CD4-positive, alpha-beta T cell (primary cell): ENCODE results near the gene LANCL1. TPM values are rescaled to one million over a fixed set of nuclear protein-coding genes. Genes with fewer than 3 reads are reported as not detected.

ENCODE experiments used
- ATAC-seq: fragments of 200-7000 bp; cut with Tn5 transposase; one replicate; pipeline ENCODE4 v1.10.0; 2022; ENCODE audit warnings: mild to moderate bottlenecking; ENCODE audit not compliant: poor library complexity
- CTCF ChIA-PET: fragments of 350-600 bp; sonication (Branson Sonifier 250); formaldehyde crosslinking; loops from one replicate; lab custom pipeline; 2021; ENCODE audit warnings: antibody characterized with exemption, inconsistent platforms; lab: Charles Lee
- POLR2A ChIA-PET: fragments of 350-600 bp; sonication (Branson Sonifier 250); formaldehyde crosslinking; loops from one replicate; lab custom pipeline; 2021; ENCODE audit warnings: antibody characterized with exemption, inconsistent platforms; lab: Charles Lee
- DNase-seq, 14 experiments: peaks; one replicate each; pipeline ENCODE4 v3.0.0-alpha.2; 2013 to 2020; ENCODE audit warnings: mixed read lengths in 2 of 14
- H3K27ac ChIP-seq, 2 donors: one replicate each; pipeline versions ENCODE4 v1.5.1 to v1.7.0; 2013; ENCODE audit warnings: low read length in 2 of 2, low read depth in 1 of 2, mild to moderate bottlenecking in 1 of 2
- H3K27me3 ChIP-seq, 2 experiments: 1 replicate in 1 of 2; 2 replicates in 1 of 2; pipeline versions ENCODE4 v1.6.1 to v1.7.0; 2013; ENCODE audit warnings: low read length in 2 of 2, control low read depth in 1 of 2, mild to moderate bottlenecking in 1 of 2, moderate library complexity in 1 of 2; ENCODE audit not compliant: insufficient read depth in 2 of 2, control insufficient read depth in 1 of 2
- H3K36me3 ChIP-seq: one replicate; pipeline ENCODE4 v1.6.1; 2013; ENCODE audit warnings: low read length, control low read depth; ENCODE audit not compliant: insufficient read depth
- H3K4me1 ChIP-seq: one replicate; pipeline ENCODE4 v1.6.1; 2013; ENCODE audit warnings: low read length, control low read depth; ENCODE audit not compliant: insufficient read depth
- H3K4me3 ChIP-seq: one replicate; pipeline ENCODE4 v1.5.1; 2013; ENCODE audit warnings: mild to moderate bottlenecking, low read length, moderate library complexity
- H3K9me3 ChIP-seq, 2 experiments: 1 replicate in 1 of 2; 2 replicates in 1 of 2; pipeline versions ENCODE4 v1.6.1 to v1.7.0; 2013; ENCODE audit warnings: low read length in 2 of 2, mild to moderate bottlenecking in 2 of 2, control low read depth in 1 of 2, moderate library complexity in 1 of 2; ENCODE audit not compliant: control insufficient read depth in 1 of 2, insufficient read depth in 1 of 2
- H3K27ac Mint-ChIP-seq: one replicate; pipeline ENCODE4 v1.8.0; 2020; ENCODE audit warnings: mixed read lengths
- H3K27me3 Mint-ChIP-seq: one replicate; pipeline ENCODE4 v1.8.0; 2021; ENCODE audit warnings: mixed read lengths
- H3K36me3 Mint-ChIP-seq: one replicate; pipeline ENCODE4 v1.8.0; 2021; ENCODE audit warnings: low read depth, mixed read lengths
- H3K4me1 Mint-ChIP-seq: one replicate; pipeline ENCODE4 v1.8.0; 2021; ENCODE audit warnings: low read depth, mixed read lengths
- H3K4me3 Mint-ChIP-seq: one replicate; pipeline ENCODE4 v1.8.0; 2020; ENCODE audit warnings: mild to moderate bottlenecking, mixed read lengths
- H3K9me3 Mint-ChIP-seq: one replicate; pipeline ENCODE4 v1.8.0; 2020; ENCODE audit warnings: mixed read lengths
- intact Hi-C, 2 experiments: fragments of 100-400 bp; cut with DNase I in 1 of 2; cut with micrococcal nuclease in 1 of 2; formaldehyde crosslinking; loops; one replicate each; pipeline versions ENCODE4 v1.15.1 to v1.9.0; 2023 to 2025; cut with DNase I, micrococcal nuclease
- total RNA-seq, 174 experiments: library from RNA in 2 of 174; stranded (reverse) in 2 of 174; gene quantifications; one replicate each; pipeline ENCODE4 v1.2.3 and lab custom pipeline; 2021 to 2026
- TF ChIP-seq, protein P1 (sequence below): fragments of 200-600 bp; IDR thresholded peaks from one replicate; pipeline ENCODE4 v1.8.0; 2022; ENCODE audit warnings: antibody characterized with exemption, mild to moderate bottlenecking

The LANCL1 gene
- total RNA-seq, 2 experiments from 2014 or later, result 22.4 to 23.3 TPM

DNA sequence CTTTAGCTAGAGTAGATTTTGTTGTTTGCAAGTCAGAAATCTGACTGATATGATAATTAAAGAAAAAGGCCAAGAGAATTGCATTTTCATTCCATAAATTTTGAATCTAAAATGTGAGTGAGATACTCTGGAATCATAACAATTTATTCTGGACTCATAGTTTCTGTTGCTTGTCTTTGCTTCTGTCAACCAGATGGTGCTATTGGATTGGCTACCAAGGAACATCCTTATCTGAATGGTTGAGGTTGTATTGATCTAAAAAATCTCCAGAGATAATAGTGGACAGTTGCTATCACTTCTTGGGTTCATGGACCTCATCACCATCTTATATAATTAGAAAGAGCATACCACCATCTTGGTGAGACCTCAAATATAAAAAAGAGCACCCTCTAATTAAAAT is 45.8 kb upstream of the LANCL1 start:
- no peak for ATAC-seq
- no peak overlapping the region for H3K27ac Mint-ChIP-seq

DNA sequence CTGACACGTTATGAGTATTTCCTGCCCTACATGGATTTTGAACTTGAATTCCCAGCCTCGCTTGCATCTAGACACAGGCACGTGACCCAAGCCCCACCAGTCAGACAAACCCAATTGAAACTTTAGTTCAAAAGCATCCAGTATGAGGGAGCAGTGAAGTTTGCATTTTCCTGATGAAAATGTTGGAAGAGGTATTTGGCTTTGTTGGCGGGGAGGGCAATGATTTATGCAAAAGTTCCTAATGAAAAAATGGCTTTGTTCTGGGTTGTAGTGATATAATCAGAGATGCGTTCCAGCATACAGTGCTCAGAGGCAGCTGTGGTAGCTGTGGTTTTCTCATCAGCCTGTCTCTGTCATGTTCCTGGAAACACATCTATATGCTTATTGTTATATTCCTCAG is 43.0 kb upstream of the LANCL1 start:
- no peak for ATAC-seq

More for the DNA sequence above, 45.8 kb upstream of the LANCL1 start:
- Histone ChIP-seq H3K9me3 (no peaks in the 10 kb centered on the region), H3K27ac (no peak overlapping the region), H3K4me3 (no peak overlapping the region), H3K4me1 (no peaks in the 10 kb centered on the region), H3K27me3 (peaks cover 0 to 5% of the 10 kb centered on the region in 2 experiments), H3K36me3 (no peaks in the 10 kb centered on the region)
- DNase-seq, result no peak
- Mint-ChIP-seq H3K36me3 (no peaks in the 10 kb centered on the region), H3K27me3 (peaks cover 22% of the 10 kb centered on the region), H3K4me1 (no peaks in the 10 kb centered on the region), H3K4me3 (no peak overlapping the region), H3K9me3 (no peaks in the 10 kb centered on the region)
- POLR2A ChIA-PET, result no interaction called here
- intact Hi-C loops, result no loop called here
- CTCF ChIA-PET, result no interaction called here
- TF ChIP-seq, protein P1, sequence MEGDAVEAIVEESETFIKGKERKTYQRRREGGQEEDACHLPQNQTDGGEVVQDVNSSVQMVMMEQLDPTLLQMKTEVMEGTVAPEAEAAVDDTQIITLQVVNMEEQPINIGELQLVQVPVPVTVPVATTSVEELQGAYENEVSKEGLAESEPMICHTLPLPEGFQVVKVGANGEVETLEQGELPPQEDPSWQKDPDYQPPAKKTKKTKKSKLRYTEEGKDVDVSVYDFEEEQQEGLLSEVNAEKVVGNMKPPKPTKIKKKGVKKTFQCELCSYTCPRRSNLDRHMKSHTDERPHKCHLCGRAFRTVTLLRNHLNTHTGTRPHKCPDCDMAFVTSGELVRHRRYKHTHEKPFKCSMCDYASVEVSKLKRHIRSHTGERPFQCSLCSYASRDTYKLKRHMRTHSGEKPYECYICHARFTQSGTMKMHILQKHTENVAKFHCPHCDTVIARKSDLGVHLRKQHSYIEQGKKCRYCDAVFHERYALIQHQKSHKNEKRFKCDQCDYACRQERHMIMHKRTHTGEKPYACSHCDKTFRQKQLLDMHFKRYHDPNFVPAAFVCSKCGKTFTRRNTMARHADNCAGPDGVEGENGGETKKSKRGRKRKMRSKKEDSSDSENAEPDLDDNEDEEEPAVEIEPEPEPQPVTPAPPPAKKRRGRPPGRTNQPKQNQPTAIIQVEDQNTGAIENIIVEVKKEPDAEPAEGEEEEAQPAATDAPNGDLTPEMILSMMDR, result no peak

DNA sequence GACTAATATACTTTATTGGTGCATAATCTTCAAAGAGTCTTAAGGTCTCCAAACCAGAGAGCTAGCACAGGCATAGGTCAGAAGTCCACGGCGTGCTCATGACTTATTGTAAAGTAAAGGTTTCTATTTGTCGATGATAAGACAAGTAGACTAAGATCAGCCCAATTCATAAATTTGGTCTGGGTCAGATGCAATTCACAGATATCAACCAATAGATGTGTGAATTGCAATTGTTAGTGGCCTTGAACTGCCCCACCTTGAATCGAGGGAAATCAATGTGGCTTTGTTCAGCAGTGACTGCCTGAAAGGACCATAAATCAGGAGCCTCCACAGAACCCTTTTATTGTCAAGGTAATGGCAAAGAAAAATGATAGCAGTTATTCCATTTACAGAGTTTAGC is 40.7 kb upstream of the LANCL1 start:
- H3K4me3 Mint-ChIP-seq, result no peak overlapping the region
- H3K36me3 ChIP-seq, result no peaks in the 10 kb centered on the region
- no peaks in the 10 kb centered on the region for H3K4me1 Mint-ChIP-seq
- ChIA-PET CTCF (no interaction called here), POLR2A (no interaction called here)
- H3K9me3 Mint-ChIP-seq, result peaks cover 20% of the 10 kb centered on the region
- H3K4me1 ChIP-seq, result no peaks in the 10 kb centered on the region
- no peaks in the 10 kb centered on the region for H3K27me3 ChIP-seq
- TF ChIP-seq, protein P1, result no peak
- no peaks in the 10 kb centered on the region for H3K9me3 ChIP-seq
- intact Hi-C loops, result no loop called here
- no peak overlapping the region for H3K4me3 ChIP-seq
- H3K27ac Mint-ChIP-seq, result no peak overlapping the region
- no peak for ATAC-seq
- no peak for DNase-seq
- peaks cover 38% of the 10 kb centered on the region for H3K27me3 Mint-ChIP-seq
- no peak overlapping the region for H3K27ac ChIP-seq
- no peaks in the 10 kb centered on the region for H3K36me3 Mint-ChIP-seq

More for the DNA sequence above, 43.0 kb upstream of the LANCL1 start:
- H3K36me3 ChIP-seq, result no peaks in the 10 kb centered on the region
- no peak for DNase-seq
- H3K4me1 ChIP-seq, result no peaks in the 10 kb centered on the region
- intact Hi-C loops, result no loop called here
- Mint-ChIP-seq H3K9me3 (peaks cover 13% of the 10 kb centered on the region), H3K36me3 (no peaks in the 10 kb centered on the region), H3K4me3 (no peak overlapping the region), H3K27ac (no peak overlapping the region), H3K27me3 (peaks cover 37% of the 10 kb centered on the region), H3K4me1 (no peaks in the 10 kb centered on the region)
- no peak overlapping the region for H3K27ac ChIP-seq
- no peak overlapping the region for H3K4me3 ChIP-seq
- ChIA-PET CTCF (no interaction called here), POLR2A (no interaction called here)
- H3K27me3 ChIP-seq, result peaks cover 0 to 1% of the 10 kb centered on the region in 2 experiments
- TF ChIP-seq, protein P1, result no peak
- H3K9me3 ChIP-seq, result no peaks in the 10 kb centered on the region
